ENCODE measurements around the gene TBCD.
A peak's percentile ranks its signal among the peaks of the same experiment; 100 is the strongest.

TBCD gene

DNA sequence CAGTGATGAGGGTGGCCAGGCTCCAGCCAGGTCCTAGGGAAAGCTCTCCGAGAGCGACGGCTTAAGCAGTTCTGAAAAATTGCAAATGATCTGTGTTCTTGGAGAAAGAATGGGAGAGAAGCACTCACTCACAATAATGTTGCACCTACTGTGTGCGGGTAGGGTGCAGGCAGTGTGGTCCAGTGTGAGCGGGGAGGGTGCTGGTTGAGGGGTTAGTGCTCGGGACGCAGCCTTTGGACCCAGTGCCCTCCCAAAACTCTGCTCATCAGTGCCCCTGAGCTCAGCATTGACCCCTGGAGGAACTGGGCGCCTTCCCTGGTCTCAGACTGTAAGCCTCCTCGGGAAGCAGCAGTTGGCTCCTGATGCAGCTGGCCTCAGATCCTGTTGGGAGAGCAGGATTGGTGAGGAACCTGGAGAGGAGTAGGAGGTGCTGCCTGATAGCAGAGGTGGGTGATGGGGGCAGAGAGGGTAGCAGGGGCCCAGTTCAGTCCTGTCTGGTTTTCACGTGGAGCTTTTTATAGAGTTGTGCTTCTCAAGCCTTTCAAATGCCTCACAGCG lies 111.6 kb downstream of the TBCD start:
- Histone ChIP-seq H3K36me3 (ENCODE audit: low read depth) (no peaks in the 10 kb centered on the region), H3K4me1 (ENCODE audit: insufficient read depth, poor library complexity, severe bottlenecking) (peaks cover 16% of the 10 kb centered on the region), H3K4me3 (ENCODE audit: severe bottlenecking) (no peak overlapping the region), H3K27me3 (ENCODE audit: insufficient read depth, poor library complexity, severe bottlenecking) (no peaks in the 10 kb centered on the region), H3K9me3 (ENCODE audit: severe bottlenecking) (no peaks in the 10 kb centered on the region), H3K27ac (ENCODE audit: poor library complexity, severe bottlenecking) (no peak overlapping the region)
- TF ChIP-seq, protein P1, sequence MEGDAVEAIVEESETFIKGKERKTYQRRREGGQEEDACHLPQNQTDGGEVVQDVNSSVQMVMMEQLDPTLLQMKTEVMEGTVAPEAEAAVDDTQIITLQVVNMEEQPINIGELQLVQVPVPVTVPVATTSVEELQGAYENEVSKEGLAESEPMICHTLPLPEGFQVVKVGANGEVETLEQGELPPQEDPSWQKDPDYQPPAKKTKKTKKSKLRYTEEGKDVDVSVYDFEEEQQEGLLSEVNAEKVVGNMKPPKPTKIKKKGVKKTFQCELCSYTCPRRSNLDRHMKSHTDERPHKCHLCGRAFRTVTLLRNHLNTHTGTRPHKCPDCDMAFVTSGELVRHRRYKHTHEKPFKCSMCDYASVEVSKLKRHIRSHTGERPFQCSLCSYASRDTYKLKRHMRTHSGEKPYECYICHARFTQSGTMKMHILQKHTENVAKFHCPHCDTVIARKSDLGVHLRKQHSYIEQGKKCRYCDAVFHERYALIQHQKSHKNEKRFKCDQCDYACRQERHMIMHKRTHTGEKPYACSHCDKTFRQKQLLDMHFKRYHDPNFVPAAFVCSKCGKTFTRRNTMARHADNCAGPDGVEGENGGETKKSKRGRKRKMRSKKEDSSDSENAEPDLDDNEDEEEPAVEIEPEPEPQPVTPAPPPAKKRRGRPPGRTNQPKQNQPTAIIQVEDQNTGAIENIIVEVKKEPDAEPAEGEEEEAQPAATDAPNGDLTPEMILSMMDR (IDR thresholded peaks at IDR 0.05; ENCODE audit: poor library complexity, severe bottlenecking) = no peak
- DNase-seq (ENCODE audit: low spot score) (no peak), ATAC-seq (ENCODE audit: low read depth) (no peak)

DNA sequence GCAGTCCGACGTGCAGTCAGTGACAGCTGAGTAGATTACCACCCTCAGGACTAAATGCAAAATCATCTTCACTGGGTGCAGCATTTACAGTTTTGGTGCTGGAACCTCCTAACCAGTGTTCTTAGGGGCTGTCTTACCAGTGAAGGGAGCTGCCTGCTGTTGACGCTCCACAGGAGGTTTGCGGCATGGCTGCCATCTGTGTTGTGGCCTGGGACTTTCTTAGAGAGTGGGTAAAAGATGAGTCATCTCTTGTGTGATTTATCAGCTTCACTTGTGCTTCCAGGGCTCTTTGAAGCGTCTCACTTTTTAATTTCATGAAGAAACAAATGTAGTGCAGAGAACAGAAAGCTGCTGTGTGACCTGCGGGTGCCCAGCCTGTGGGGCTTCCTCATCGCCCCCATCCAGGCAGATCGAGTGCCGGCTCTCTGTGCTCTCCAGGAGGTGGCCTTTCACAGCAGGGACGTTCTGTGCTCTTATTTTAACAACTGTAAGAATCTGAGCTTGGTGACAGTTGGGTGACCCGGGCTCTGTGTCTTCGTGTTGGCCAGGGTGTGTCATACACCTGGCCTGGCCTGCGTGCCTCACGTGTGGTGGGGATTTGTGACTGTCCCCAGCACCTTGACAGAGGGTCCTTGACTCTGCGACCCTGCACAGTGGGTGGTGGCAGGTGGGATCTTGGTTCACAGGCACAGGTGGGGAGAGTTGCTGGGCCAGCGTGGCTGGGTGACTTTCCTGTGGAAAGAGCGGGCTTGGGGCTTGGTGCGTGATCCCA lies 112.3 kb downstream of the TBCD start:
- ATAC-seq (ENCODE audit: low read depth) (no peak), DNase-seq (ENCODE audit: low spot score) (peak; percentile 54)
- H3K9me3 ChIP-seq (ENCODE audit: severe bottlenecking) = no peaks in the 10 kb centered on the region
- TF ChIP-seq, protein P1 (IDR thresholded peaks at IDR 0.05; ENCODE audit: poor library complexity, severe bottlenecking) = no peak
- H3K36me3 ChIP-seq (ENCODE audit: low read depth) = no peaks in the 10 kb centered on the region
- no peaks in the 10 kb centered on the region for H3K27me3 ChIP-seq (ENCODE audit: insufficient read depth, poor library complexity, severe bottlenecking)
- no peak overlapping the region for H3K4me3 ChIP-seq (ENCODE audit: severe bottlenecking)
- no peak overlapping the region for H3K27ac ChIP-seq (ENCODE audit: poor library complexity, severe bottlenecking)
- peaks cover 11% of the 10 kb centered on the region for H3K4me1 ChIP-seq (ENCODE audit: insufficient read depth, poor library complexity, severe bottlenecking)

DNA sequence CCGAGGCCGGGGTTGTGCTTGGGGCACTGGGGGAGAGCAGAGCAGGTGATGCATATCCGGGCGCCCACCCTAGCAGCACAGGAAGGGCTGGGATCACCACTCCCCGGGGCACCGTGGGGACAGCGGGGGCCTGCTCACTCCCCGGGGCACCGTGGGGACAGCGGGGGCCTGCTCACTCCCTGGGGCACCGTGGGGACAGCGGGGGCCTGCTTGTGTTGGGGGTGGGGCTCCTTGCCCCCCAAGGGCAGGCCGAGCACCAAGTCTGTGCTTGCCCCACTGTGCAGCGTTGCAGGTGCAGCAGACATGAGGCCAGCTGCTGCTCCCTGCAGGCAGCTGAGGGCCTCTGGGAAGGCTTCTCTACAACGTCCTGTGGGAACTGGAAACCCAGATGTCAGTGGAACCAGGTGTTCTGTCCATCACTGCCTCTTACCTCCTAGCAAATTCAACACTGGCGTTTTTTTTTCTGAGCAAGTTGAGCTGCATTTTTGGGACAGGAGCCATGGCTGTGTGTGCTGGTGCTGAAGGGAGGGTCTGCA lies 112.9 kb downstream of the TBCD start:
- H3K4me3 ChIP-seq (ENCODE audit: severe bottlenecking) = no peak overlapping the region
- H3K4me1 ChIP-seq (ENCODE audit: insufficient read depth, poor library complexity, severe bottlenecking) = peaks cover 7% of the 10 kb centered on the region

DNA sequence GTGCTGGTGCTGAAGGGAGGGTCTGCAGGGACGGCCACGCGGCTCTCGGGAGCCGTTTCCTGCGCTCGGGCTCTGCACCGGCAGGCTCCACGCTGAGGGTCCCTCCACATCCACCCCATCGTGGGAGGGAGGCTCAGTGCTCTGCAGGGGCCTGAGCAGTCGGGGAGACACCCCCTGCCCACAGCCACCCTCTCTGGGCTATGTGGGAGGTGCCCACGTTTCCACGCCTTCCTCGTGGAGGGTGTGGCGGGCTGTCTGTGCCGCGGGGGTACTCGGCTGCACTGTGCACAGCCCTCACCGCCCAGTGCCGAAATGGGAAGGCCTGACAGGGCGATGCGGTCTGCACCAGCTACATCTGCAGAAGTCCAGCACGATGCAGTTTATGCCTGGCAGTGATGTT lies 113.4 kb downstream of the TBCD start:
- DNase-seq (ENCODE audit: low spot score) (no peak), ATAC-seq (ENCODE audit: low read depth) (no peak)
- Histone ChIP-seq H3K4me1 (ENCODE audit: insufficient read depth, poor library complexity, severe bottlenecking) (peaks cover 2% of the 10 kb centered on the region), H3K4me3 (ENCODE audit: severe bottlenecking) (no peak overlapping the region), H3K9me3 (ENCODE audit: severe bottlenecking) (no peaks in the 10 kb centered on the region), H3K27ac (ENCODE audit: poor library complexity, severe bottlenecking) (no peak overlapping the region), H3K27me3 (ENCODE audit: insufficient read depth, poor library complexity, severe bottlenecking) (no peaks in the 10 kb centered on the region), H3K36me3 (ENCODE audit: low read depth) (peaks cover 1% of the 10 kb centered on the region; the same call in 1 of the 2 replicates)
- TF ChIP-seq, protein P1 (IDR thresholded peaks at IDR 0.05; ENCODE audit: poor library complexity, severe bottlenecking) = no peak

More for the DNA sequence above, 112.9 kb downstream of the TBCD start:
- DNase-seq (ENCODE audit: low spot score) (peak; percentile 48), ATAC-seq (ENCODE audit: low read depth) (no peak)
- no peaks in the 10 kb centered on the region for H3K27me3 ChIP-seq (ENCODE audit: insufficient read depth, poor library complexity, severe bottlenecking)
- TF ChIP-seq, protein P1 (IDR thresholded peaks at IDR 0.05; ENCODE audit: poor library complexity, severe bottlenecking) = no peak
- no peaks in the 10 kb centered on the region for H3K9me3 ChIP-seq (ENCODE audit: severe bottlenecking)
- no peaks in the 10 kb centered on the region for H3K36me3 ChIP-seq (ENCODE audit: low read depth)
- no peak overlapping the region for H3K27ac ChIP-seq (ENCODE audit: poor library complexity, severe bottlenecking)

Data from RWPE2 (cell line).